ENCODE data around the gene PDIA2. TPM values are rescaled to one million over a fixed set of nuclear protein-coding genes. Genes with fewer than 3 reads are reported as not detected.

PDIA2 gene
- total RNA-seq, 2 donors from 2014 or later: 2.1 TPM; not detected in 1

- no peak for DNase-seq (ENCODE audit: low spot score)
- intact Hi-C loops (cut with DNase I): no loop called here
- Histone ChIP-seq H3K4me3 (no peak overlapping the region), H3K27ac (no peak overlapping the region), H3K27me3 (replicated peaks; ENCODE audit: insufficient read depth) (no peaks in the 10 kb centered on the region), H3K4me1 (replicated peaks) (no peaks in the 10 kb centered on the region), H3K9me3 (no peaks in the 10 kb centered on the region), H3K36me3 (no peaks in the 10 kb centered on the region)
- 78% methylated on average over 17 of the region's 17 CpGs for WGBS
- no peak for TF ChIP-seq CTCF (IDR thresholded peaks at IDR 0.05)
- no peak for TF ChIP-seq POLR2A (IDR thresholded peaks at IDR 0.05)
Observed at GRCh38 chr16:306911-307370, 24.0 kb downstream of the PDIA2 start.

GRCh38 chr16:307691-308312, 24.8 kb downstream of the PDIA2 start:
- Histone ChIP-seq H3K36me3 (no peaks in the 10 kb centered on the region), H3K4me3 (no peak overlapping the region), H3K9me3 (no peaks in the 10 kb centered on the region), H3K4me1 (replicated peaks) (no peaks in the 10 kb centered on the region), H3K27me3 (replicated peaks; ENCODE audit: insufficient read depth) (no peaks in the 10 kb centered on the region), H3K27ac (no peak overlapping the region)
- TF ChIP-seq CTCF (IDR thresholded peaks at IDR 0.05): no peak
- no peak for DNase-seq (ENCODE audit: low spot score)
- WGBS: 88% methylated on average over 21 of the region's 21 CpGs
- intact Hi-C loops (cut with DNase I): no loop called here

GRCh38 chr16:309476-309875, 26.5 kb downstream of the PDIA2 start:
- no peak for TF ChIP-seq CTCF (IDR thresholded peaks at IDR 0.05)
- TF ChIP-seq POLR2A (IDR thresholded peaks at IDR 0.05): no peak
- TF ChIP-seq POLR2AphosphoS5 (IDR thresholded peaks at IDR 0.05): no peak
- Histone ChIP-seq H3K4me1 (replicated peaks) (no peaks in the 10 kb centered on the region), H3K9me3 (no peaks in the 10 kb centered on the region), H3K27me3 (replicated peaks; ENCODE audit: insufficient read depth) (no peaks in the 10 kb centered on the region), H3K36me3 (no peaks in the 10 kb centered on the region), H3K4me3 (no peak overlapping the region), H3K27ac (no peak overlapping the region)
- no peak for DNase-seq (ENCODE audit: low spot score)
- WGBS: 88% methylated on average over 7 of the region's 7 CpGs
- intact Hi-C loops (cut with DNase I): no loop called here

GRCh38 chr16:311725-312124, 28.8 kb downstream of the PDIA2 start:
- H3K4me3 ChIP-seq: no peak overlapping the region
- no peaks in the 10 kb centered on the region for H3K9me3 ChIP-seq
- no peak for DNase-seq (ENCODE audit: low spot score)
- WGBS: 91% methylated on average over 15 of the region's 15 CpGs
- TF ChIP-seq POLR2A (IDR thresholded peaks at IDR 0.05): no peak
- TF ChIP-seq CTCF (IDR thresholded peaks at IDR 0.05): no peak
- no peak for TF ChIP-seq POLR2AphosphoS5 (IDR thresholded peaks at IDR 0.05)
- H3K36me3 ChIP-seq: no peaks in the 10 kb centered on the region
- intact Hi-C loops (cut with DNase I): no loop called here
- H3K27ac ChIP-seq: no peak overlapping the region
- H3K27me3 ChIP-seq (replicated peaks; ENCODE audit: insufficient read depth): no peaks in the 10 kb centered on the region
- no peaks in the 10 kb centered on the region for H3K4me1 ChIP-seq (replicated peaks)

- intact Hi-C loops (cut with DNase I): no loop called here
- Histone ChIP-seq H3K27ac (no peak overlapping the region), H3K36me3 (no peaks in the 10 kb centered on the region), H3K9me3 (no peaks in the 10 kb centered on the region), H3K4me1 (replicated peaks) (no peaks in the 10 kb centered on the region), H3K4me3 (no peak overlapping the region), H3K27me3 (replicated peaks; ENCODE audit: insufficient read depth) (no peaks in the 10 kb centered on the region)
- DNase-seq (ENCODE audit: low spot score): no peak
- WGBS: 92% methylated on average over 16 of the region's 16 CpGs
- TF ChIP-seq POLR2AphosphoS5 (IDR thresholded peaks at IDR 0.05) (no peak), POLR2A (IDR thresholded peaks at IDR 0.05) (no peak), CTCF (IDR thresholded peaks at IDR 0.05) (no peak)
Observed at GRCh38 chr16:314351-314750, 31.4 kb downstream of the PDIA2 start.
